NCI-H1092 treated with DMSO at 0.1 percent for 48 hours (cell line): ENCODE data around the gene SOD3.

ENCODE experiments used
- DNase-seq: peaks from one replicate; lab custom pipeline; 2025; lab: John Stamatoyannopoulos, UW

The SOD3 gene

DNA sequence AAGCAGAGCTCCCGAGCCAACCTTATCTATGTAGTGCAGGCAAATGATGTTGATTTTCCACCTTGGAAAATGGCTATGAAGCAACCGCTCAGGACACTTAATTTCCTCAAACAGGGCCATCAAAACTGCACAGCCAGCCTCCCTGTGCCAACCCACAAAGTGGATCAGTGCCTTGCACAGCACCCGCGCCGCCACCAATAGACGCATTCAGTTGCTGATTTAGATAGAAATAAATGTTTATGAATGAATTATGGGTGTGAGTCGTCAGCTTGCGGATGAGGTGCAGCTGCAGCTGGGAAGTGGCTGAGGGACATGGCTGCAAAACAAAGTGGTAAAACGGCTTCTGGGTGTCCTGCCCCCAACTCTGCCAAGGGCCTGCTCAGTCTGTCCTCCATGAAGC is 47.0 kb downstream of the SOD3 start:
- DNase-seq, result no peak

DNA sequence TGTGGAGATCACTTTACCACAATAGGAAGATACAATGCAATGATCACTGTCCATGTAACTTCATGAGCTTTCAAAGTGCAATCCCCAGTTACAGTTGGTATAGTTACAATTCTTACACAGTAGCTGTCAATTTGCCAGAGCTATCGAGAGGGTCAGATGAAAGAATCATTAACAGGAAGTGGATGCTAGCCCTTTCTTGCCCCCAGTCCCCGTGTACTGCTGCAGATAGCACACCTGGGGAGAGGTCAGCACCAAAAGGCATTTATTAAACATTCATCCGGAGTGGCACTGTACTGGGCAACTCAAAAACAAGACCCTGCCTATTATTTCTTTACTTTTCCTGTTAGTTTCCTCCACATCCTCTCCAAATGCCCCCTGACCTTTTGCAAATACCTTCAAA is 47.7 kb downstream of the SOD3 start:
- DNase-seq, result no peak

DNA sequence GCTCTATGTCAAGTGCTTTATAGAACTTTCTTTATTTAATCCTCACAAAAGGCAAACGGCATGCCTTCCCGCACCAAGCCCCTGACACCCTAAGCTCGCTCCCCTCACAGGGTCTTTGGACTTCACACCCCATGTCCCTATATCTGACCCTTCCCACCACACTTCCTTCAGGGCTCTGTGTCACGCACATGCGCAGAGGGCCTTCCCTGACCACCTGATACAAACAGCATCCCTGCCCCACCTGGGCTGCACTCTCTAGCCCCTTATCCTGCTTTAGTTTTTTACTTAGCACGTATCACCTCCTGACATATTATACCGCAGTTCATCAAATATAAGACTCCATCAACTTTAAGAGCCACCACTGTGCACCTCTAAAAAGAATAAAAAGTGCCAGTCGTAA is 49.8 kb downstream of the SOD3 start:
- DNase-seq, result no peak

DNA sequence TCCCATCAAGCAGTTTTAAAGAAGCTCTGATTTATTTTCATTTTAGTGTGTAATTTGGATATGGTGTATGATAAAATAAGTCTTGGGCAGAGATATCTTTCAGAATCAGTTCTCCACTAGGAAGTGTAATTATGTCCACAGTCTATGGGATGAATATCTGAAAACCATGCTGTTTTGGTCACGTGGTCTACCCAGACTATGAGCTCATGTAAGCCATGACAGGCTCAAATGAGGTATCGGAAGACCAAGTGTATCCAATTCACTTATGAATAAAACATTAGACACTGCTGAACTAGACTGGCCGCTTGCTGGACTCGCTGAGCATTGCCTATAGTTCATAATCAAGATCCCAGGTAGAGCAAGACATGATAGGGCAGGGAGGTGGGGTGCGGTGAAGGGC is 50.5 kb downstream of the SOD3 start:
- no peak for DNase-seq

DNA sequence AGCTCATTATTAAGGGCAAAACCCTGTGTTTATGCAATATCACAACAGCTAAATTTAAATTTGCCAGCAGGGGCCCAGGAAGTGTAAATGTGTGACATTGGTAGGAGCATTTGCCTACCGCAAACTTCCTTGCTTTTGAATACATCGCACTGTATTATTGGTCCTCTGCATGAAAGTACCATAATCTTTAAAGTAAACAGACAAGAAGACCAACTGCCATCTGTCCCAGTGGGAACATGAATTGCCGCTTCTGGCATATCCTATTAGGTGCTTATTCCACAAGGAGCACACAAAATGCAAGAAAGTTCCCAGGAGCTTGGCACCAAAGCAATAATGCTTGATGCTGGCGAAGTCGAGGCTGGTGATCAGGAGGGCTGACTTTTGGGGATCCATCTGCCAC is 51.3 kb downstream of the SOD3 start:
- no peak for DNase-seq

DNA sequence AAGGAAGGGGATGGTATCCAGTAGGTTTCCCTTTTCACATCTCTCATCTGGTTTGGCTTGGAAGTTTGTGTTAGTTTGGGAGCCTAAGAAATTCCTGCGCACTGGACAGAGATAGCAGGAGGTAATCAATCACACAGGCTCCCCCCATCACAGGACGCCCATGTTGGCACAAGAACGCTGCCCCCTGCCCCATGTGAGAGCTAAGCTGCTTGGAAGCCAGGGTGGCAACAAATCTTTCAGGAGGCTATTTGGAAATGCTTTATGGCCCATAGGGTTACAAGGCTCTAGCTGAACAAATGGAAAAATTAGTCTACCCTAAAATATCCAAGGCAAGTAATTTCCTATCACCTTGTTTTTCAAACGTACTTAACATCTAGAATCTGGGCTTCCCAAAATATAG is 54.0 kb downstream of the SOD3 start:
- DNase-seq, result no peak

DNA sequence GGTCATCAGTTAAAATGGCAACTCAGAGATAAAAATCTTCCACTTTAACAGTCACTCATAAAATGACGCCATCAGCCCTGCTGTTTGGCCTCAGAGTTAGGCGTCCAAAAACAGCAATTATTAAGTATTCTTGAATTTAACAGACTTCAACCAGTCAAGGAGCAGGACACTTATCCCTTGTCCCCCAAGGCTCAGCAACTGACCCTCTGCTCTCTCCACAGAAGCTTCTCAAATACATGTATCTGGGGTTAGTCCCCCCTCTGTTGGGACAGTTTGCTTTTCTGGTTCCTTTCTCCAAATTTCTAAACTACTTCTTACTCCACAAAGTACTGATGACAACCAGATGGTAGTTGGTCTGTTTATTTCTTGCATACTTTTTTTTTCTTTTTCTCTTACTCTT is 54.4 kb downstream of the SOD3 start:
- DNase-seq, result no peak
